Esophagus squamous epithelium (tissue), 4 donors: ENCODE data around the gene PSMD2.

ENCODE experiments used
- CTCF ChIP-seq, 6 experiments: fragments of 450-650 bp in 4 of 6; fragments of 200-600 bp in 2 of 6; sonication (generic) in 2 of 6; IDR thresholded peaks; one replicate each; pipeline ENCODE4 v1.5.1; 2016 to 2019; ENCODE audit warnings: antibody characterized with exemption in 6 of 6, mild to moderate bottlenecking in 4 of 6, moderate library complexity in 4 of 6
- POLR2A ChIP-seq, 4 donors: fragments of 450-650 bp; IDR thresholded peaks; one replicate each; pipeline ENCODE4 v1.6.1; 2017; ENCODE audit warnings: antibody characterized with exemption in 4 of 4, mild to moderate bottlenecking in 4 of 4, moderate library complexity in 3 of 4

DNA sequence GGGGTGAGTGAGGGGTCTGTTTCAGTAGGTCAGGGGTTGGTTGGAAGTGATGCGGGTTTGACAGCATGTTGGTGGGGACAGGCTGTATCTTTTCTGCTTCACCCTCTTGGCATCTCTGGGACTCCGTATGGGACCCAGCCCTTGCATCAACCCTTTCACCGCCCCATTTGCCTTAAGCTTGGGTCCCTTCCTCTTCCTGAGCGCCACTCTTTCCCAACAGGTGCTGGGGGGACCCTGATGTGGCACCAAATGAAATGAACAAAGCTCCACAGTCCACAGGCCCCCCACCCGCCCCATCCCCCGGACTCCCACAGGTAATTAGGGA is 16.5 kb downstream of the PSMD2 start:
- TF ChIP-seq POLR2A (IDR thresholded peaks at IDR 0.05) (no peak), CTCF (IDR thresholded peaks at IDR 0.05) (no peak)
